ENCODE data around the gene FGF11. TPM values are rescaled to one million over a fixed set of nuclear protein-coding genes. Genes with fewer than 3 reads are reported as not detected.

FGF11 gene
- total and polyA plus RNA-seq, 10 donors = 1.0 to 5.5 (median 3.0) TPM

GRCh38 chr17:7421186-7421585 lies 18.1 kb upstream of the FGF11 start:
- Histone ChIP-seq H3K4me1 (no peaks in the 10 kb centered on the region), H3K4me3 (no peak overlapping the region), H3K27ac (no peak overlapping the region), H3K27me3 (replicated peaks in 1 of 7) (no peaks in the 10 kb centered on the region), H3K9me3 (no peaks in the 10 kb centered on the region), H3K36me3 (peaks cover 0 to 7% (median 0%) of the 10 kb centered on the region in 6 donors)
- no peak for DNase-seq
- intact Hi-C loops (cut with DNase I; ENCODE audit: low total_unique reads) = no loop called here
- TF ChIP-seq POLR2AphosphoS5 (IDR thresholded peaks at IDR 0.05) = no peak
- no peak for TF ChIP-seq POLR2A (IDR thresholded peaks at IDR 0.05)
- TF ChIP-seq, protein P1, sequence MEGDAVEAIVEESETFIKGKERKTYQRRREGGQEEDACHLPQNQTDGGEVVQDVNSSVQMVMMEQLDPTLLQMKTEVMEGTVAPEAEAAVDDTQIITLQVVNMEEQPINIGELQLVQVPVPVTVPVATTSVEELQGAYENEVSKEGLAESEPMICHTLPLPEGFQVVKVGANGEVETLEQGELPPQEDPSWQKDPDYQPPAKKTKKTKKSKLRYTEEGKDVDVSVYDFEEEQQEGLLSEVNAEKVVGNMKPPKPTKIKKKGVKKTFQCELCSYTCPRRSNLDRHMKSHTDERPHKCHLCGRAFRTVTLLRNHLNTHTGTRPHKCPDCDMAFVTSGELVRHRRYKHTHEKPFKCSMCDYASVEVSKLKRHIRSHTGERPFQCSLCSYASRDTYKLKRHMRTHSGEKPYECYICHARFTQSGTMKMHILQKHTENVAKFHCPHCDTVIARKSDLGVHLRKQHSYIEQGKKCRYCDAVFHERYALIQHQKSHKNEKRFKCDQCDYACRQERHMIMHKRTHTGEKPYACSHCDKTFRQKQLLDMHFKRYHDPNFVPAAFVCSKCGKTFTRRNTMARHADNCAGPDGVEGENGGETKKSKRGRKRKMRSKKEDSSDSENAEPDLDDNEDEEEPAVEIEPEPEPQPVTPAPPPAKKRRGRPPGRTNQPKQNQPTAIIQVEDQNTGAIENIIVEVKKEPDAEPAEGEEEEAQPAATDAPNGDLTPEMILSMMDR (IDR thresholded peaks at IDR 0.05 in 8 of 11, conservative IDR thresholded peaks at IDR 0.05 in 3 of 11) = no peak
- 93 to 98% (median 96%) methylated on average over 13 to 16 of the region's 16 CpGs for WGBS, 5 donors

DNA sequence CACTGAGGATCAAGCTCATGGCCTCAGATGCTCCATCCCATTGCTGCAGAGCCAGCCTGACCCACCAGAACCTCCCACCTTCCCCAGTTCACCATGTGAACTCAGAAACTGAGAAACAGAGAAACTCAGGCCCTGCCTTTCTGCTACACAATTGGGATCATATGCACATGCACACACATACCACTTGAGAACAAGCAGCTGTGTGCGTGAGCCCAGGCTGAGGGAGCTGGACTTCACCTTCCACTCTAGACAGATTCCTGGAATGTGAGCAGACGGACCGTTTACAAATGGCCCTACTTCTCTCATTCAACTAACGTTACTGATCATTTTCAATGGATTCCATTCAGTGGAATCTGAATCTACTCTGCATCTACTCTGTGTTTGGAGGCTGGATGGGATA lies 15.6 kb upstream of the FGF11 start:
- H3K4me3 ChIP-seq = no peak overlapping the region
- intact Hi-C loops (cut with DNase I; ENCODE audit: low total_unique reads) = no loop called here
- H3K9me3 ChIP-seq = no peaks in the 10 kb centered on the region
- 81 to 88% (median 83%) methylated on average over 4 of the region's 4 CpGs for WGBS, 5 donors
- no peaks in the 10 kb centered on the region for H3K4me1 ChIP-seq
- TF ChIP-seq POLR2A (IDR thresholded peaks at IDR 0.05) (no peak), POLR2AphosphoS5 (IDR thresholded peaks at IDR 0.05) (no peak)
- TF ChIP-seq, protein P1 (IDR thresholded peaks at IDR 0.05 in 8 of 11, conservative IDR thresholded peaks at IDR 0.05 in 3 of 11) = no peak
- H3K27ac ChIP-seq = no peak overlapping the region
- DNase-seq = no peak
- no peaks in the 10 kb centered on the region for H3K36me3 ChIP-seq
- no peaks in the 10 kb centered on the region for H3K27me3 ChIP-seq (replicated peaks in 1 of 7)

GRCh38 chr17:7425316-7425715 lies 14.0 kb upstream of the FGF11 start, which contains the start of gene SPEM2:
SPEM2 (plus strand) TSS chr17:7425616; CDS start chr17:7425689, 73 bp downstream.
- no peak within 1 kb of the TSS for H3K4me3 ChIP-seq
- H3K27ac ChIP-seq = no peak within 1 kb of the TSS
- H3K4me1 ChIP-seq = no peaks in the 10 kb centered on the region
- no peaks in the 10 kb centered on the region for H3K36me3 ChIP-seq
- H3K27me3 ChIP-seq (replicated peaks in 1 of 7) = no peaks in the 10 kb centered on the region
- no peak for DNase-seq
- TF ChIP-seq, protein P1 (IDR thresholded peaks at IDR 0.05 in 8 of 11, conservative IDR thresholded peaks at IDR 0.05 in 3 of 11) = no peak
- TF ChIP-seq POLR2A (IDR thresholded peaks at IDR 0.05) = no peak
- TF ChIP-seq POLR2AphosphoS5 (IDR thresholded peaks at IDR 0.05) = no peak
- intact Hi-C loops (cut with DNase I; ENCODE audit: low total_unique reads) = no loop called here
- 72 to 84% (median 82%) methylated on average over 7 of the region's 7 CpGs for WGBS, 5 donors
- no peaks in the 10 kb centered on the region for H3K9me3 ChIP-seq

DNA sequence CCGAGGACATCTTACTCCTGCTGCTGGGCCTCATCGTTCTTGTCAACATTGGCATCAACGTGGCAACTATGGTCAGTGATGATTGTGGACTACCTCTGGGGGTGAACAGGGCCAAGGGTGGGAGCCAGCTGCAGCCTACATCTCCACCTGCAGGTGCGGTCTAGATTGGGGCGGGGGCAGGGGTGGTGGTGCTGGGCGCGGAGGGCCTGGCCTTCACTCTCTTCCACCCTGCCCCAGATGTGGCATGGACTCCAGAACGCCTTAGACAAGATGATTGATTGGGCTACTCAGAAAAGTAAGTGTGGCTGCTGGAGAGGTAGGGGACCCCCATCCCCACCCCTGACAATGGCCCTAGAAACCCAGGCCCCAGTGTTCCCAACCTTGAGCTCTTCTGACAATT lies 13.6 kb upstream of the FGF11 start:
- no peak overlapping the region for H3K27ac ChIP-seq
- no peaks in the 10 kb centered on the region for H3K36me3 ChIP-seq
- WGBS, 5 donors = 81 to 96% (median 87%) methylated on average over 4 to 8 of the region's 8 CpGs
- no peak for DNase-seq
- TF ChIP-seq, protein P1 (IDR thresholded peaks at IDR 0.05 in 8 of 11, conservative IDR thresholded peaks at IDR 0.05 in 3 of 11) = no peak
- TF ChIP-seq POLR2A (IDR thresholded peaks at IDR 0.05) = no peak
- no peak for TF ChIP-seq POLR2AphosphoS5 (IDR thresholded peaks at IDR 0.05)
- H3K27me3 ChIP-seq (replicated peaks in 1 of 7) = no peaks in the 10 kb centered on the region
- intact Hi-C loops (cut with DNase I; ENCODE audit: low total_unique reads) = no loop called here
- H3K4me1 ChIP-seq = no peaks in the 10 kb centered on the region
- H3K9me3 ChIP-seq = no peaks in the 10 kb centered on the region
- no peak overlapping the region for H3K4me3 ChIP-seq

Measured in spleen (tissue), 11 donors.